Measurements from ENCODE around the gene IL18.
"Not testable (repeated sequence)": the region's sequence is repeated elsewhere in the genome, so short reads cannot be mapped to it uniquely, and the experiment has no call there.

Gene IL18

DNA sequence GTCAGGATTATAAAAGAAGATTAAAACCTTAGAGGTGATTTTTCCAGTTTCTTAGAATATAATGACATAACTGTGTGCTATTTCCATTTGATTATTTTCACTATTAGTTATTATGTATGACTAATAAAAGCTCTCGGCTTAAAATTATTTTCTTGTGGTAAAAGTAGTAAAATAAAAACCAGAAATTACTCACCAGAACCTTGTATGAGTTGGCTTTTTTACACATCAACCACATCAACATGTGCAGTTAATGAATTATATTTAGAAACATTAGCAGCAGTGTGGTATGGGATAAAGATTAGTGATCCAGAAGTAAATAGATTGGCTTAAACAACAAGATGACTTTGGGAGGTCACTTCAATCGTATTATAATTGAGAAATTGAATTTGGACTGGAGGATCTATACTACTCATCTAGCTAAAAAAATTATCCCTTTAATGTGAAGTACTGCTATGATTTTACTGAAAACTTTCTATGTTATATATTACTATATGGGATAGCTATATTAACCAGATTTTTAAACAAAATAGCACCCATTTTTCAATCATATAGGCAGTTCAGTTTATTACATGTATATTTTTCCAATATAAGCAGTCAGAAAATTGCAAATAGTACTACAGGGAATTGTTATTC lies 8.6 kb upstream of the IL18 start:
- DNase-seq (ENCODE audit: low read depth in 4 of 4, low spot score in 1 of 4): no peak

DNA sequence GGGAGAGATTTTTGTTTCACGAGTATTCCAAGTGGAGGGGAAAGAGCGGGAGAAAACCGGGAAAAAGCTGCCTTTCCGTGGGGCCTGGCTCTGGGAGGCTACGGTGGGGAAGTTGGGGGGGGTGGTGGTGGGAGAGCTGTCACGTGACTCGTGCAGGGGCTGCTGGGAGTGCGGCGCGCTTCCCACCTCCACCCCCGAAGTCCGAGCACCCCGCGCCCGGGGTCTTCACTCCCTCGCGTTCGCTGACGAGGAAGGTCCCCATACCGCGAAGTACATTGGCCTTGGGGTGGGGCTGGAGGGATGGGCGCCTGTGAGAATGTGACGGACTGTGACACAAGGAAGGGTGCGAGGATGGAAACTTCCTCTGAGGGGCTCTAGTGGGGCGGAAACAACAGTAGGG lies 3.3 kb upstream of the IL18 start, which contains the start of gene TEX12:
Gene TEX12, plus strand, starts transcription at position 228 of the 400 bp plus-strand sequence. CDS start 1,897 bp downstream, outside the sequence.
- no peak for DNase-seq (ENCODE audit: low read depth in 4 of 4, low spot score in 1 of 4)

DNA sequence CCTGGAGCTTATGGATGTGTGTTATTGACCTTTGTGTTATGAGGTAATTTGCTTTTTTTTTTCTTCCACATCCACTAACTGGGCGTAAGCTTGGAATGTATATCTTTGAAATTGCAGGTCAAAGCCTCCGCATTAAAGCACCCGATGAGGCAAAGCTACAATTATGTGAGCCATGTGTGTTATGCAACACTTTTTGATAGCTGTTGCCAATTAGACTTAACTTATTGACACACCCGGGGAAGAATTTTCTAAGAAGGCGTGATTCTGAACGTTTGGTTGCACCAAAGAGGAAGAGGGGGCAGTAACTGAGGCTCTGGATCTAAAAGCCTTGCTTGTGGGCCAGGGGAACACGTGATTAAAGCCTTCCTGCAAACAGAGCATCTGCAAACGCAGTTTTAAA lies 2.7 kb upstream of the IL18 start:
- no peak for DNase-seq (ENCODE audit: low read depth in 4 of 4, low spot score in 1 of 4)

DNA sequence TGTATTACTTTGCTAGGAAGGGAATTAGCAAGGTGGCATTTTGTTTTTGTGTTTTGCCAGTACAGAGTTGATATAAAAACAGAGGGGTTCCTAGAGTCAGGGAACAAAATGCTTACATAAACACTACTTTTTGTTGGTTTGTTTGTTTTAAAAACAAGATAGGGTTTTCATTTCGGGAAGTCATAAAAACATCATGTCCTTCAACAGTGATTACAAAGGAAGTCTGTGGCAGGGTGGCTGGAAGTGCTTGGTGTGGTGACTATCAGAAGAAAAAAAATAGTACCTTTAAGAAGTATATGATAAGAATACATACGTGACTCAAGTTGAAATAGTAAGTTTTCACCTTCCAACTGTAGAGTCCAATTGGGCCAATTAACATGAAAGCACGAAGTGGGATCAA lies 1.2 kb upstream of the IL18 start:
- no peak for DNase-seq (ENCODE audit: low read depth in 4 of 4, low spot score in 1 of 4)

DNA sequence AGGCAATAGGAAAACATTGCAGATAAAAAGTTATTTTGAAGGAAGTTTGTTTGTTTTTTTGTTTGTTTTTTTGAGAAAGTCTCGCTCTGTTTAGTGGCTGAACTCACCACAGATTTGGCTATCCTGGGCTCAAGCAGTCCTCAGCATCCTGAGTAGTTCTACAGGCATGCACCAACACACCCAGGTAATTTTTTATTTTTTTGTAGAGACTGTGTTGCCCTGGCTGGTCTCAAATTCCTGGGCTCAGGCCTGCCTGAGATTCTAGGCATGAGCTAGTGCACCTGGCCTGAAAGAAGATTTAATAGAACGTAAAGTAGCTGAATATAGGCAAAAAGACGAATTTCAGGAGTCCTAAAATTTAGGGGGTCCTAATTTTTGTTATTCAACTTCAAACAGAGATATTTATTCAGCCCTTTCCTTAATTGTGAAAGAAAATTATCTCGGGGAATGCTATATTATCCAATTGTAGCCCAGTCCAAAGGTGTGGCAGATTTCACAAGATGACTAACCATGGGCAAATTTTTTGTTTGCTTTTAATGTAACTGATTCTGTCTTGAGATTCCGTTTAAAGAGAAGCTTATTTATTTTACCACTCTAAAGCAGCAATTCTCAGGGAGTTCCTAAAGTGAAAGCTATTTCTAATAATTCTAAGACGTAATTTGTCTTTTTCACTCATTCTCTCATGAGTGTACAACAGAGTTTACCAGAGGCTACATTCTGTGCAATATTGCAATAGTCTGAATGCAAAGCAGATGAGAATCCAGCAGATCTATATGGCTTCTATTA lies 940 bp downstream of the IL18 start:
- DNase-seq (ENCODE audit: low read depth in 4 of 4, low spot score in 1 of 4): no peak

DNA sequence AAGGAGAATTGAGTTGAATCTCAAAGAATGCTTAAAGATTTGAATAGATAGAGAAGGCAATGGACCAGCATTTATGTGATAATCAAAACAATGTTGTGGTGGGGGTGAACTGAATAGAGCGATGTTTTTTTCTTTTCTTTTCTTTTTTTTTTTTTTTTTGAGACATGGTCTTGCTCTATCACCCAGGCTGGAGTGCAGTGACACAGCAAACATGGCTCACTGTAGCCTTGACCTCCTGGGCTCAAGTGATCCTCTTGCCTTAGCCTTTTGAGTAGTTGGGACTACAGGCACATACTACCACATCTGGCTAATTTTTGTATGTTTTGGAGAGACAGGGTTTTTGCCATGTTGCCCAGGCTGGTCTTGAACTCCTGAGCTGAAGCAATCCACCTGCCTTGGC lies 1.7 kb downstream of the IL18 start:
- not testable (repeated sequence) for DNase-seq (ENCODE audit: low read depth in 4 of 4, low spot score in 1 of 4)

DNA sequence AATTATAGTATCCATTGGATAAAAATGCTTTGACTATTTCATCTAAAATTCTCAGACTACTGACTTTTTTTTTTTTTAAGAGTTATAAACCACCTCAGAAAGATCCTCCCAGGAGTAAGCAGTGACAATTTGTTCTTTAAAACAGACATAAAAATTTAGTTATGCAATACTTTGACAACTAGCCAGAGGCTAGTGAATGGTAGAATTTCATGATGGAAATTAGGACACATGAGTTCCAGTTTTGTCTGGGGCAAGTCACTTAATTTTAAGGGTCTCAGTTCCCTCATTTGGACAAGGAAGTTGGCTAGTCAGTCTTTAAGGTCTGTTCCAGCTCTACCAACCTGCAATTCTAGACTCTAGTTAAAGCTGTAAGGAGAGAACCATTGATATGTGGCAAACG lies 2.9 kb downstream of the IL18 start:
- DNase-seq (ENCODE audit: low read depth in 4 of 4, low spot score in 1 of 4): no peak

DNA sequence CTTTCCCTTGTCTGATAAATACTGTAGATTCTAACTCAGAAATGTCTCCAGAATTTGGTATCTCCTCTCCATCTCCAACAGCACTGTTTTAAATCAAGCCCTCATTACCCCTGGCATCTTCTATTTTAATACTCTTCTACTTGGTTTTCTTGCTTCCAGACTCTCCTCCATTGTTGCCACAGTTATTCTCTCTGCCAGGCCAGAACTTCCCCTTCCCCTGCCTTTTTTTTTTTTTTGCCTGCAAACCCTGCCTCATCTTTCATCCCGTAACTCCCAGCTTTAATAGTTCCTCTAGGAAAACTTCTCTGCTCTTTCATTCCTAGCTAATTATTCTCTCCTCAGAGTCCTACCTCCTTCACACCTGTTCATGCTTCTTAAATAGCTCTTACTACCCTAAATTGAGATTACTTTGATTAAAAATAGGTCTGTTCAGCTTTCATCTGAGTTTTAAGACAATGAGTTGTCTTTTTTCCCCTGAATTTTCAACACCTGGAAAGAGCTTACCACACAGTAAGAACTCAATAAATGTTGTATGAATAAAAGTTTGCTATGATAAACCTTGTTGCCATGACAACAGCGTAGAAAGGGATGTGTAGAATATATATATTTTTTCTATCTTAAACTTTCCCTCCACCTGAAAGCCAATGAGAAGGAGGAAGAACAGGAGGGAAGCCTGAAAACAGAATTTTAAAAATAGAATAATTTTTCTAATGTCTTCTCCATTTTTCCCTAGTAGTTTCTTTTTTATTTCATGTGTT lies 3.6 kb downstream of the IL18 start:
- DNase-seq (ENCODE audit: low read depth in 4 of 4, low spot score in 1 of 4): no peak

DNA sequence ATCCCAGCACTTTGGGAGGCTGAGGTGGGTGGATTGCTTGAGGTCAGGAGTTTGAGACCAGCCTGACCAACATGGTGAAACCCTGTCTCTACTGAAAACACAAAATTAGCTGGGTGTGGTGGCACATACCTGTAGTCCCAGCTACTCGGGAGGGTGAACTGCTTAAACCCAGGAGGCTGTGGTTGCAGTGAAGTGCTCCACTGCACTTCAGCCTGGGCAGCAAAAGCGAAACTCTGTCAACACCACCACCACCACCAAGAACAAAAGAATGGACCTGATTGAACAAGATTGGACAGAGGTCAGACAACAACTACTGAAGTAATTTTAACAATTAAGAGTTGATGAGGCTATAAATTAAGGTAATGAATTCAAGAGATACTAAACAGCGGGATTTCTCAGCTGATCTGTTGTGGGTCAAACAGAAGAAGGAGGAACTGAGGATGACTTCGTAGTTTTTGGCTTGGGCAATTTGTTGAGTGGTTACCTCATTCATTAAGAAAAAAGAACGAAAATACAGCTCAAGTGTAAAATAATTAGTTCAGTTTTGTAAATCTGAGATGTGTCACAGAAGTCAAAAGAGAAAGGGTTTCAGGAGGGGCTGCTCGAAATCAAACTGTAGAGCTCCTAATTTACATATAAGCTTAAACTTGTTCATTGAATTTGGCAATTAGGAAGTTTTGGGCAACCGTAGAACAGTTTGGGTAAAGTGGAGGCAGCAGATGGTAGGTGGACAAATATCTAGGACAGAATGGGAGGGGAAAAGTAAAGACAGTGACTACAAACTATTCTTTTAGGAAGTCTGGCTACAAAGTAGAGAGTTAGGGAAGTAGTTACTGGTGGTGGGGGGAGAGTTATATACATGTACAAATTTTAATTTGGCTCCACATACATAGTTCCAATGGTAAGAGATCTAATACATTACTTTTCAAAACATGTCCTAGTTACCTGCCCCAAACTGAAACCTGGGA lies 4.5 kb downstream of the IL18 start:
- DNase-seq (ENCODE audit: low read depth in 4 of 4, low spot score in 1 of 4): no peak

DNA sequence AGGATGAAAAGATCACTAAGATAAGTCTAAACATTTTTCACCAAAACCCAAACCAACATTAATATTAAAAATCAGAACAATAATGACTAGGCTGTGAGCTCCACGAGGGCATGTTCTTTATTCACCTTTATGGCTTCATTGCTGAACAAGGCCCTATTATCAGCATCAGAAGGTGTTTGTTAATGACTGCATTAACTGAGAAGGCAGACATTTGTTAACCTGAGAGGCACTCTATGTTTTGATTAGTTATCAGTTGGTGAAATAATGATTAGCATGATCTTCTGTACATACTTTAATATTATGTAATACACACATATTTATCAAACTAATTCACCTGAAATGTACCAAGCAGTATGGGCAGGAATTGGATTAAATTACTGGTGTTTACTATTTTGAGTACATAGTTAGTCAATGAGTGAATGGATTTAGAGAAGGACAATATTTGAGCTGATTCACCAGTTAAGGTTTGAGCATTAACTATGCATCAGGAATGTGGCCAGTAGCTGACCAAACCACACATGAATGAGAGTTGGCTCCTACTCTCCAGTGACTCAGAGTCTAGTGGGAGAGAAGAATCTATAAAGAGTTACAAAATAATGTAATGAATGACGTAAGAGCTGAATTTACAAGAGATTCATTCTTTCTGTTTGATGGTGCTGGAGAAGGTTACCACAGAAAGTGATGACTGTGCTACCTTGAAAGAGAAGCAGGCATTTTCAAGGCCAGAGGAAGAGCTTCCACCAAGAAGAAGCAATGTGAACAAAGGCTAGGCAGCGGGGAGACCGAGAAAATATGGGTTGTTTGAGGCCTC lies 6.7 kb downstream of the IL18 start:
- no peak for DNase-seq (ENCODE audit: low read depth in 4 of 4, low spot score in 1 of 4)

DNA sequence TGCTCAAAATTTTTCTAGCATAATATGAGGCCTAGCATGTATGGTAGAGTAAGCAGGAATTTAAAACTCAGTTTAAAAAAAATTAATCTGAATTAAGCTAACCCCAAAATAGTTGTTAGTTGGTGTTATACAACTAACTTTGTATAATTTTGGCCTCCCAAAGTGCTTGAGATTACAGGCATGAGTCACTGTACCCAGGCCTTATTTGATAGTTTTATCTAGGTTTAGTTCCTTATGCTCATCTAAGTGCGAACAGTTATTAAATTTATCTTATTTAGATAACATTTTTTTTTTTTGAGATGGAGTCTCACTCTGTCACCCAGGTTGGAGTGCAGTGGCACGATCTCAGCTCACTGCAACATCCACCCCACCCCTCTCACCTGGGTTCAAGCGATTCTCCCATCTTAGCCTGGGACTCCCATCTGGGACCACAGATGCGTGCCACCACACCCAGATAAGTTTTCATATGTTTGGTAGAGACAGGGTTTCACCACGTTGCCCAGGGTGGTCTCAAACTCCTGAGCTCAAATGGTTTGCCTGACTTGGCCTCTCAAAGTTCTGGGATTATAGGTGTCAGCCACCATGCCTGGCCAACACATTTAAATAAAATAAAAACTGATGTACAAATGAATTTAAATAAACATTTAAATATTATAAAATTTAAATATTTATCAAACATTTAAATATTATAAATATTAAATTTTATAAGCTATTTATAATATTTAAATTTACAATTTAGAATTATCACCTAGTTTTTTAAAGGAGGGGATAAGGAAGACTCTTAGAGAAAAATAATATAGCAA lies 7.5 kb downstream of the IL18 start:
- no peak for DNase-seq (ENCODE audit: low read depth in 4 of 4, low spot score in 1 of 4)

DNA sequence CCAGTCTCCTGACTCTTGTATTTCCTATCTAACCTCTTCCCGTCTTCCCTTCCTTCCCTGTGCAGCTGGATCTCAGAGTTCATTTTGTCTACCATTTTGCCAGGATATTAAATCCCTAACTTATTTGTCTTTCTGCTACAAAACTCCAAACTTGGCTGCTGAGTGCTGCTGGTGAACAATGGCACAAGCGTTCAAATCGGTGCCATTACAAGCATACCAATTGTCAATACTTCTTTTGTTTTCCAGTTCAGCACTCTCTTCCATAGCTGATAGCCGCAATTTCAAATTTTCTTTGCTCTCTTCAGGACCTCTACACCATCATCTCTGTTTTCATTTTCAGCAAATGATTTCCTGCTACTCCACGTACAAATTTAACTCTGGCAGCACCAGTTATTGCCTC lies 13.4 kb downstream of the IL18 start:
- no peak for DNase-seq (ENCODE audit: low read depth in 4 of 4, low spot score in 1 of 4)

DNA sequence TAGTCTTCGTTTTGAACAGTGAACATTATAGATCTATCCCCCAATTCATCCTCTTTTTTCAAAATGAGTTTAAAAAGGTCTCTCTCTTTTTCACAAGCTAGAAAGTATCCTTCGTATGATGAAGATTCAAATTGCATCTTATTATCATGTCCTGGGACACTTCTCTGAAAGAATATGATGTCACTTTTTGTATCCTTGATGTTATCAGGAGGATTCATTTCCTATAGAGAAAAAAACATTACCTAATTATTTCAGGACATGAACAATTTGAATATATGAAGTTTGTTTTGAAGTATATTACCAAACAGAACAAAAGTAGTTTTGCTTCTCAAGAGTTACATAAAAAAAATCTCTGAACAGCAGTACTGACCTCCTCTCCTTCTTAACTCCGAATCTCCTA lies 20.3 kb downstream of the IL18 start:
- no peak for DNase-seq (ENCODE audit: low read depth in 4 of 4, low spot score in 1 of 4)

DNA sequence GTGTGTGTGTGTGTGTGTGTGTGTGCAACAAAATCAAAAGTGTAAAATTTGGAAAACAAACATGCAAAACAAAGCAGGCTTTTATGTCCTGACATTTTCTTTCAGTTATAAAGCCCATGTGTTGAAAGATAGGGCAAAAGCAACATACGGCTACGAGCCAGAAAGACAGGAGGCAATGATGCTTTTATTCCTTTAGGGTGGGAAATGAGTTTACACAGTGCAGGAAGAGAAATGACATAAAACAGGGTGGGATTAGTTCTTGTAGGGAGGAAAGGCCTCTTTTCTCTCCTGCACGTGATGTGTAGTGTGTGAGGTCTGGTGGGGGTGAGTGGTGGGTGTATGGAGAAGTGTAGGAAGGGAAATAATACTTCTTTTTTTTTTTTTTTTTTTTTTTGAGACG lies 29.4 kb downstream of the IL18 start:
- no peak for DNase-seq (ENCODE audit: low read depth in 4 of 4, low spot score in 1 of 4)

DNA sequence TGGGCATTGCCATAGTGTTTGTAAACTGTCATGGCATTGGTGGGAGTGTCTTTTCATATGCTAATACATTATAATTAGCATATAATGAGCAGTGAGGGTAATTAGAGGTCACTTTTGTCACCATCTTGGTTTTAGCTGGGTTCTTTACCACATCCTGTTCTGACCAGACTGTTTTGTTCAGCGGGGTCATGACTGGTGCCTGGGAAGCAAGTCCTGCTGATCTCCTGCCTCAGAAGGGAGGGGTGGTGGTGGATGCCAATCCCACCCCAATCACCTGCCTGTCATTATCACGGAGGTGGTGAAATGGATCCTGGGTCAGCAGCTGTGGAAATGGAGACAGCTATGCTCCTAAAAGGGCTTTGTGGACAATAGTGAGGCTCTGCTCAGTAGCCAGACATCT lies 31.2 kb downstream of the IL18 start:
- DNase-seq (ENCODE audit: low read depth in 4 of 4, low spot score in 1 of 4): no peak

DNA sequence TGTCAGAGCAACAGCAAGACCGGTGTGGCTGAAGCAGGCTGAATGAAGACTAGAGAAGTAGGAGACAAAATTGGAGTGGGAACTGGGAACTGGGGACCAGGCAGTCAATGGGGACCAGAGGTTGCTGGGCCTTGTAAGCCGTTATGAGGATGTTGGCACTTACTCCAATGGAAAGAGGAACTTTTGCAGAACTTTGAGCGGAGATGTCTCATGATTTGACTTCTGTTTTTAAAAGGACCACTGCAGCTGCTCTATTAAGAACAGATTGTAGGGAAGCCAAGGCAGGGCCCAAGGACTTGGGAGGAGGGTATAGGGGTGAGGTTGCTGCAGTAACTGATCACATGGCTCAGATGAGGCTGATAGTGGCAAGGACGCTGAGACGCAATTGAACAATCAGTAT lies 34.2 kb downstream of the IL18 start:
- DNase-seq (ENCODE audit: low read depth in 4 of 4, low spot score in 1 of 4): no peak

DNA sequence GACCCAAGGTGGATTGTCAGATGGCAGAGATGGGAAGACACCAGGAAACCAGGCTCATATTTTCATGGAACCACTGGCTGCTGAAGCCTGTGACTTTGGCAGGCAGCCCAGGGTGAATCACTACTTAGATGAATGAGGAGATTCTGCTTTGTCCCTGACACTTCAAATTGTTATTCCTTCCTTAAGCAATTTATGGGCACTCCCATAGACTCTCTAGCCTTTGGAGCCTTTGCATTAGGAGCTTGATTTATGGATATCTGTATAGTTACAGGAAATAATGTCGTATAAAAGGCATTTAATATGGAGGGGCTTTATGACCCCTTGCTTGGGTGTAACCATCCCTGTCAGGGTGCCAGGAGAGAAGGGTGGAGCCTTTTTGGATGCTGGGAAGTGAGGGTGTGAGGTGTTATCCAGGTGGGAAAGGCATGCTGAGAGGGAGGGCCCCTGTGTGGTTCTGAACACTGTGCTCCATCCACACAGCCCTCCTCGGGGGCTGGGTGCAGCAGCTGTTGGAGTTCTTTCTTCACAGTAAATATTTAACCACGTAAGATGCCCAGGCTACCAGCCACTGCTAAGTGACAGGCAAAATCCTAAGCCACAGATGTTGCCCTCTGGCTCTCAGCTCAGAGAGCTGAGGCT lies 35.3 kb downstream of the IL18 start:
- DNase-seq (ENCODE audit: low read depth in 4 of 4, low spot score in 1 of 4): no peak

DNA sequence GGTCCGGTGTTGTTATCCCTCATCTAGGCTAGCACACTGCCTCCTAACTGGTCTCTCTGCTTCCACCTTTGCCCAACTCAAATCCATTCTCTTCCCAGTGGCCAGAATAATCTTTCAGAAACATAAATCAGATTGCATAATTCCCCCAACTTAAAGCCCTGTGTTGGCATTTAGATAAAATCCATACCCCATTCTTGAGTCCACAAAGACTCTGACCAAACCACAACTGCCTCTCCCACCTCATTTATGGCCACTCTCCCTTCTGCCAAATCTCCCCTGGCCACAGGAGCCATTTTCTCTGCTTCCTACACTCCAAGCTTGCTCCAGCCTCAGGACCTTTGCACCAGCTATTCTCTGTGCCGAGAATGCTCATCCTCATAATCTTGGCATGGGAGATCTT lies 36.8 kb downstream of the IL18 start:
- DNase-seq (ENCODE audit: low read depth in 4 of 4, low spot score in 1 of 4): no peak

DNA sequence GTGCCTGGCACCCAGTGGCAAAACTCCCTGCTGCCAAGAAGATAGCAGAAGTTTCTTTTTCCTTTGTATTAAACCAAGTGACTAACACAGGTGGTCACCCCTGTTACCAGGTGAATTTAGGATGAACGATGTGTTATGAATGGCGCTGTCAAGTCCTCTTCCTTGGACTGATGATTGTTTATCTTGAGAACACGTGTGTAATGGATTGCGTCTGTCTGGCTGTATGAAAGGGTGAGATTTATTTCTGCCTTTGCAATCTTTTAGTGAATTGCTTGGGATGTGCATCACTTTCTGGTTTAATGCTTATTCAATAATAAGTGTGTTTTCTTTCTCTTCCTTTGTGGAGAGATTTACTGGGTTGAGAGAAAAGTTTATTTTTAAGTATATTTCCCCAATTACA lies 40.8 kb downstream of the IL18 start:
- DNase-seq (ENCODE audit: low read depth in 4 of 4, low spot score in 1 of 4): no peak
